CD4-positive, alpha-beta T cell treated with Interleukin-2 at 100 ng/mL for 4 hours (primary cell): ENCODE results near the gene RSPO1.
"Not testable (repeated sequence)": the region's sequence is repeated elsewhere in the genome, so short reads cannot be mapped to it uniquely, and the experiment has no call there.

Experiments used
- DNase-seq: peaks from one replicate; pipeline ENCODE4 v3.0.0-alpha.2; 2020; ENCODE audit warnings: low spot score

Gene RSPO1, protein sequence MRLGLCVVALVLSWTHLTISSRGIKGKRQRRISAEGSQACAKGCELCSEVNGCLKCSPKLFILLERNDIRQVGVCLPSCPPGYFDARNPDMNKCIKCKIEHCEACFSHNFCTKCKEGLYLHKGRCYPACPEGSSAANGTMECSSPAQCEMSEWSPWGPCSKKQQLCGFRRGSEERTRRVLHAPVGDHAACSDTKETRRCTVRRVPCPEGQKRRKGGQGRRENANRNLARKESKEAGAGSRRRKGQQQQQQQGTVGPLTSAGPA

DNA sequence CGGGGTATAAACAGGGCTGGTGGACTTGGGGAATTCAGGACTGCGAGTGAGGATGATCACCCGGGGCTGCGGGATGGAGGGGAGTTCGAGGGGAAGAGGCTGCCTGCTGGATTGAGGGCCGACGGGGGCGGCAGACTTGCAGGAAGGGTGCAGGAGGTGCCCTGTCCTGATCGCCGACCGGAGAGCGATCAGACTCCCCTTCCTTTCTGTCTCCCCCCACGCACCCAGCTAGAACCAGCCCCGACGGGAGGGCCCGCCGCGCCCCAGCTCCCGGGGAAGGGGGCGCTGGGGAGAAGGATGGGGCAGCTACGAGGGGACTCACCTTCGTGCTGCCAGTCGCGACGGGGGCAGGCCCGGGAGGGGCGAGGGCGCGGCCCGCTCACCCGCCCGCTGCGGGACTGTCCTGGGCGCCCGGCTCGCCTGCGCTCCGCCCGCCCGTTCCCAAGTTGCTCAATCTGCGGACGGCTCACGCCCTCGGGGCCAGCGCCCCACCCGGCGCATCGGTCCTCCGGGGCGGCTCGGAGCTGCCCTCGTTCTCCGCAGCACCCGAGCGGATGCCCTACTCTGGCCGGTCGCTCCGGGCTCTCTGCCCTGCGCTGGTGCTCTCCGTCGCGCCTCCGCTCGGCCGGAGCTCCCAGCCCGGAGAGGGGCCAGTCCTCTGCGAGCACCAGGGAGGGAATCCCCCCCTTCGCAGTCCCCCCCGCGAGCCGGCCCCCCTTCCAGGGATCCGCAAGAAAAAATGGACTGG, at the start of gene RSPO1:
RSPO1 (minus strand) TSS at position 649 of the 748 bp plus-strand sequence. CDS start 5,231 bp downstream, outside the sequence.
- no peak for DNase-seq

GRCh38 chr1:37684182-37684581, 49.5 kb upstream of the RSPO1 start:
- not testable (repeated sequence) for DNase-seq

GRCh38 chr1:37682334-37682987, 47.8 kb upstream of the RSPO1 start:
- peak; percentile 81 for DNase-seq

DNA sequence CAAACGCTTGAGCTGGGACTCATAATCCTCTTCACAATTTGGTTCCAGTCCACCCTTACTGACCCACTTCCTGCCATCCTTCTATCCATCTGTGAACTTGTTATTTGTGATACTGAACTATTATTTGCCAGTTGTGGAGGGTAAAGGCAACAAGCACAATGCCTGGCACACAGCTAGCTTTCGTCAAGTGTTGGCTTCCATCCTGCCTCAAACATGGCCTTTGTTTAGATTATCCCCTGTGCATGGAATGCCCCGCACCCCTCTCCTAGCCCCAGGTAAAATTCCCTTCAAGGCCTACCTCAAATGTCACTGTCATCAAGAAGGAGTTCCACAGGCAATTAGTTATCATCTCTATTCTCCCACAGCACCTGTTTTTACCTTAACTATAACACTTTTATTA, 46.2 kb upstream of the RSPO1 start:
- no peak for DNase-seq

DNA sequence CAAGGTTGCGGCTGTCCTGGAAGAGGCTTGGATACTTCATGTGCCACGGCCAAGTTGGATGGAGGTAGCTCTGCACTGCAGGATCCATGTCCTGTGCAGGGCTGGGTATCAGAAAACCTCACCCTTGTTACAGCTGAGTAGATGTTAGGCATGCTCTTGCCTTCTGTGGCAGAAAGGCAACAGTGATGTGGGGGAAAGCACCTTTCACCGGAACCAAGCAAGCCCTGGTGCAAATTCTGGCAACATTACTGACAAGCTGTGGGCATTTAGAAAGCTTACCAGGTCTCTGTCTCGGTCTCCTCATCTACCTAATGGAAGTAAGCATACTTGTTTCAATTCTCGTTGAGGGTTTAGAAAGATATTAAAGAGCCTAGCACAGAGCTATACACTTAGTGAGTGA, 43.1 kb upstream of the RSPO1 start:
- no peak for DNase-seq

DNA sequence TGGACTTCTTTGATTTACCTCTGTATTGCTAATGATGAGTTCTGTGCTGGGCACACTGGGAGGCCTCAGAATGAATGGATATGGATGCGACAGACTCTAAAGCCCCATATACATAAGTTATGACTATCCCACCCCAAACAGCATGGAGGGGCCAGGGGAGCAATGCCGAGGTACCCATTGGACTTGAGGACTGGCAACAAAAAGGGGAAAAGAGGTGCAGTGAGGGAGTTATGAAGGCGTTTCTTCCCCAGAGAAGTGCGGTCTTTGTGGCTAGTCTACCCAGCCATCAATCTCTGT, 42.4 kb upstream of the RSPO1 start:
- DNase-seq = no peak

DNA sequence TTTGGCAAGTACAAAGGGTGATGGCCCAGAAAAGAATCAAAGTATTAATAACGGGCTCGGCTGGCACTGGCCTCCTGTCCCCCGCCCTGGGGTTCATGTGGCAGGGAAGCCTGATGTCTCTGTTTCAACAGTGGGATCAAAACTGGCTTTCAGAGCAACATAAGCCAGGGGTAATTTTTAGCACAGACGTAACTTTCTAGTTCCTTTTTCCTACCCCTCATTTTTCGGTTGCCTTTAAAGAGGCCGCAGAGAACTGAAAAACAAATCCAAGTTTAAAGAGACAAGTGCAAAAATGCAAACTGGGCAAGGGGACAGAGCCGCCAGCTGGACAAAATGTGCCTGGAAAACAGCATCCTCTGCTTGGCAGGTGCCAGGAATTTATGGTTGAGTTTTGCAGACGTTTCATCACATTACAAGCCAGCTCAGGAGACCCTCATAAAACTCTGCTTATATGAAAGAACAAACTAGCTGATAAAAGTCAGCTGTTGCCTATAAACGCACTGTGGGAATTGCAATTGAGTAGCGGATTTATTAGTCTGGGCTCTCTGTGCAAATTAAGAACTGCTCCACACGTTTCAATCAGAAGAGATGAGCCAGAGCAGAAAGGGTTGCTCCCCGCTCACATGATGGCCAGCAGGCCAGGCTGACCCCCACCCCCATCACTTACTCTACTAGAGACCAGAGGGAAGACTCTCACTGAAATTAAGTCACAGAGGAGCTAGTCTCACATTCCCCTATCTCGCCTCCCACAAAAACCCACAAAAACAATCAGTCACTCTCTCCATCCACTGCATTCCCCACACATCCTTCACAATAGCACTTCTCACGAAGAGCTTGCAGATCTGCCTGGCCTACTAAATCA, 41.8 kb upstream of the RSPO1 start:
- DNase-seq = no peak

GRCh38 chr1:37673920-37674319, 39.2 kb upstream of the RSPO1 start:
- peak; percentile 63 for DNase-seq

GRCh38 chr1:37672136-37672870, 37.6 kb upstream of the RSPO1 start:
- no peak for DNase-seq

GRCh38 chr1:37671261-37671660, 36.6 kb upstream of the RSPO1 start:
- no peak for DNase-seq

DNA sequence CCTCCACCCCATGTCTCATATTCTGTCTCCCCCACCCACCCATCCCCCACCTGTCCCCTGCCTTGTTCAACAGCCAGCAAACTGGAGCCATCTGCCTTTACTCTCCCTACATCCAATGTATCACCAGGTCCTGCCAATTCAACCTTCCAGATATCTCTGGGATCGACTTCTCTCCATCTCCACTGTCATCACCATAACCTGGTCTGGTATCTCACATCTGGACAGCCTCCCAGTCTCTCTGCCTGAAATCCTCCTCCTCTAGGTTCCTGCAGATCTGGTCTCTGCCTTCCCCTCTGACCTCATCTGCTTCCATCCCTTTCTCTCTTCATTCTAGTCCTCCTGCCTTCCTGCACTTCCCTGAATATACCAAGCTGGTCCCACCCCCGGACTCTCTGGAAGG, 35.4 kb upstream of the RSPO1 start:
- DNase-seq = no peak

GRCh38 chr1:37667023-37667671, 32.5 kb upstream of the RSPO1 start:
- no peak for DNase-seq

DNA sequence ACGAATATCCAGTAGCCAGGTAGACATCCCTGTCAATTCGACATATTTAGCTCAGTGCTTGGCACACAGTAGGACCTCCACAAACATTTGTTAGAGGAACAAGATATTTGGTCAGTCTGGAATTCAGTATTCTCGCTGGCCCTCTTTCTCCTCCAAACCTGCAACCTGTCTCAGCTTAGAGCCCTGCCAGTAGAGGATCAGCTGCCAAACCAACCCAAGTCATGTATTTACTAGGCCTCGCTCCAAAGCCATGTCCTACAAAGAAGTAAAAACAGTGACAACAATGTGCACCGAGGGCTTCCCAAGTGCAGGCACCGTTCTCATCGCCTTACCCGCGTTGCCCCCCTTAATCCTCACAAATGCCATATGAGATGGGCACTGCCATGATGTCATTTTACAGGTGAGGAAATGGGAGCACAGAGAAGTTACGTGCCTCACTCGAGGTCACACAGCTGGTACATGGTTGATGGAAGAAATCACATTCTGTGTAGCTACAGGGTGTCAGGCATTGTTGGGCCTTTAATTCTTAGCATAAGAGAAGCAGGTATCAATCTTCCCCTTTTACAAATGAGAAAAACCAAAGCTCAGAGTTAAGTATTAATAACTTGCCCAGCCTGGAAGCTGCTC, 31.7 kb upstream of the RSPO1 start:
- DNase-seq = no peak

DNA sequence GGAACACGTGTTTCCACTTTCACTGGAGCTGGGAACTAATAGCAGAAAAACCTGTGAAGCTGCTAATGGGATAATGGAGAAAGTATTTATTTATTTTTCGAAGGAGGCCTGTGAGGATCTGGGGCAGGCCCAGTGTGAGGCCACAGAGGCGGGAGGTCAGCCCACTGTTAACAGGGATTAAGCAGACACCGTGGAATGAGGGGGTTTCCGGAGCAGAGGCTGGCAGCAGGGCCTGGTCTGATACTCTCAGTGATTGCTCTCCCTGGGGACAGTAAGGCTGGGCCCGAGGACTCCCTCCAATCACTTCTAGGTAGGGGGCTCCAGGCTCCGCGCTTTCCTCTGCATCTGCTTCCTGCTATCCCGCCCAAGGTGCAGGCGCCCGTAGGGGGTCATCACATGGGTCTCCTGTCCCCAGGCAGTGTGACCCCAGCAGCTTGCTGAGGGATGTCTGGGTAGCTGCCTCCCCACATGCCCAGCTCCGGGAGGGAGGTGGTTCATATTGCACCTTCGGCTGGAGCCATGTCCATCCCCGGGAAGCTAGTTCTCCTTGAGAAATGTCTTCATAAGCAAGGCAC, 28.8 kb upstream of the RSPO1 start:
- no peak for DNase-seq

DNA sequence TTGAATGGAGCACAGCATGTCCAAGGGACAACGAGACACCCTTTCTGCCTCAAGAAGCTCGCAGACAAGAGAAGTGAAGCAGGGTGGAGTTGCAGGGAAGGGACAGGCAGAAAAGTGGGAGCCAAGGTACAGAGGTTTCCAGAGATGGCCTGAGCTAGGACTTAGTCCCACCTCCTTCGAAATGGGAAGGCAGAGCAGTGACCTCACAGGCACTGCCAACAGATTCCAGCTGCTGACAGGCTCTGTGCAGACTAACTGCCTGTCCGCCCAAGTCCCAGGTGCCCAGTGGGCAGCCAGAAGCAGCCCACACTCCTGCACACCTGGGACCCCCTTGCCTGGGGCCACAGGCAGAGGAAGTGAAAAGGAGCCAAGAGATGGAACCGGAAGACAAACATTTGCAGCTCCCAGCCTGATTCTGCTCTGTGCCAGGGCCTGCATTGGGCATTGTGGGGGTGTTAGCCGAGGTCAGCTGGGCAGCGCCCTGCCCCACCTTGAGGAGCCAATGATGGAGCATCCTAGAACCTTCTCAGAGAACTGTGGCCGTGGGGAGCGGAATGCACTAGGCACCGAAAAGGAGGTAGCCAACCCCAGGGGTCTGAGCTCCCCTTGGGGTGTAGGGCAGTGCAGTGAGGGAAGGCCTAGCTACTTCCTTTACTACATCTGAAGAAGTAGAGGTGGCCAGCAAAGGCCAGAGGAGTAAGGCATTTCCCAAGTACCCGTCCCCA, 27.5 kb upstream of the RSPO1 start:
- DNase-seq = no peak

DNA sequence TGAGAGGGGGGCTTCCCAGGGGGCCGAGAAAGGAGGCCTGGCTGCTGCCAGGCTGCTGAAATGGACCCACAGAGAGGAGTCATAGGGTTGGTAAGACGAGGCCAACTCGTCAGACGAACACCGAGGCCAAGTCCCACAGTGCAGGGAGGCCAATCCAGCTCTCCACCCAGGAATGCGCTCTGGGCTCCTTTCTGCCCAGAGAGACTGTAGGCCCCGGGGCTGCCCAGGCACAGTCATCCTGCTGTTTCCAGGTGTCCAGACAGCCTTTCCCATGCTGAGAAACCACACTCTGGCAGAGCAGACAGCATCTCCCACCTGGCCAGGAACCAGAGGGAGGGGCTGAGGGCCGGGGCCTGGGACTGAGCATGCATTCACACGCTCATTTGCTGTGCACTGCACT, 26.7 kb upstream of the RSPO1 start:
- no peak for DNase-seq

- DNase-seq = no peak
These were observed 26.0 kb upstream of the RSPO1 start for GRCh38 chr1:37660664-37661063.

DNA sequence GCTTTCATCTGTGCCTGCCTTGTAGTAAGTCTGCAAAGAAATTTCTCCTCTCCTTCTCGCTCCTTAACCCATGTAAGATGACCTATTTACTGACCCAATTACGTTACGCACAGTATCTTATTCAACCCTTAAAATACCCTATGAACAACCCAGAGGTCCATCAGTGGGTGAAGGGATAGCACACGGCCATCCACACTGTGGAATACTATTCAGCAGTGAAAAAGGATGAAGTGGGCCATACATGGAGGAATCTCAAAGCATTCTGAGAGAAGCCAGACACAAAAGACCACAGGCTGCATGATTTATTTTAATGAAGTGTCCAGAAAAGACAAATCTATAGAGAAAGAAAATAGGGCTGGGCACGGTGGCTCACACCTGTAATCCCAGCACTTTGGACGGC, 23.8 kb upstream of the RSPO1 start:
- DNase-seq = no peak

DNA sequence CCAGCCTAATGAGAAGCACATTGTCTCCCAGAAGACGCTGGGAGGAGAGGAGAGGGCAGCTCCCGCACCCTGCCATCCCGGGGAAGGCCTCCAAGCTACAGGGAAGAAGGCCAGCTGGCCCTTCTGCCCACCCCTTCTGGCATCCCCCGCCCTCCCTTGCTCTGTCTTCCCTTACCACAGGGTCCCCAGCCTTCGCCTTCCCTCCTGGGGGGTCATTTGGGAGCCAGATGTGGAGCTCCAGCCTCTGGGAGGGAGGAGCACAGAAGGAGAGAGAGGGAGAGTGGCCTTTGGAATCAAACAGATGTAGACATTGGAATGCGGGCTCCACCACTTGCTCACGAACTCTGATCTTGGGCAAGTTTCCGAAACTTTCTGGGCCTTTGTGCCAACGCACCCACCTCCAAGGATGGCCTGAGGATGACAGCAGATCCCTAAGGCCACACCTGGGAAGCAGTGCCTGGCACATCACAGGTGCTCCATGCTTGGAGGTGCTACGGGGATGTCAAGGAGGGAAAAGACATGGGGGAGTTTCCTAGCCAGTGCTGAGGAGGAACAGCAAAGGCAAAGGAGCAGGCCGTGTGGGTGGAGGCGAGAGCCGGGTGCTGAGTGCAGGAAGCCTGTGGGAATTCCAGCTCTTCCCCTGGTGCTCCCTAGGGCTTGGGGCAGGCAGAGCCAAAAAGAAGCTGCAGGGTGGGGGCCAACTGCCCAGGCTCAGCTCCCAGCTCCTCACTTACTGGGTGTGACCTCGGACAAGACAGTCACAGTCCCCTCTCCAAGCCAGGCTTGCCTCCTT, 23.1 kb upstream of the RSPO1 start:
- no peak for DNase-seq
